ENCODE measurements around the gene RNF223.
A peak's percentile ranks its signal among the peaks of the same experiment; 100 is the strongest.
"Not testable (repeated sequence)": the region's sequence is repeated elsewhere in the genome, so short reads cannot be mapped to it uniquely, and the experiment has no call there.

RNF223 gene

DNA sequence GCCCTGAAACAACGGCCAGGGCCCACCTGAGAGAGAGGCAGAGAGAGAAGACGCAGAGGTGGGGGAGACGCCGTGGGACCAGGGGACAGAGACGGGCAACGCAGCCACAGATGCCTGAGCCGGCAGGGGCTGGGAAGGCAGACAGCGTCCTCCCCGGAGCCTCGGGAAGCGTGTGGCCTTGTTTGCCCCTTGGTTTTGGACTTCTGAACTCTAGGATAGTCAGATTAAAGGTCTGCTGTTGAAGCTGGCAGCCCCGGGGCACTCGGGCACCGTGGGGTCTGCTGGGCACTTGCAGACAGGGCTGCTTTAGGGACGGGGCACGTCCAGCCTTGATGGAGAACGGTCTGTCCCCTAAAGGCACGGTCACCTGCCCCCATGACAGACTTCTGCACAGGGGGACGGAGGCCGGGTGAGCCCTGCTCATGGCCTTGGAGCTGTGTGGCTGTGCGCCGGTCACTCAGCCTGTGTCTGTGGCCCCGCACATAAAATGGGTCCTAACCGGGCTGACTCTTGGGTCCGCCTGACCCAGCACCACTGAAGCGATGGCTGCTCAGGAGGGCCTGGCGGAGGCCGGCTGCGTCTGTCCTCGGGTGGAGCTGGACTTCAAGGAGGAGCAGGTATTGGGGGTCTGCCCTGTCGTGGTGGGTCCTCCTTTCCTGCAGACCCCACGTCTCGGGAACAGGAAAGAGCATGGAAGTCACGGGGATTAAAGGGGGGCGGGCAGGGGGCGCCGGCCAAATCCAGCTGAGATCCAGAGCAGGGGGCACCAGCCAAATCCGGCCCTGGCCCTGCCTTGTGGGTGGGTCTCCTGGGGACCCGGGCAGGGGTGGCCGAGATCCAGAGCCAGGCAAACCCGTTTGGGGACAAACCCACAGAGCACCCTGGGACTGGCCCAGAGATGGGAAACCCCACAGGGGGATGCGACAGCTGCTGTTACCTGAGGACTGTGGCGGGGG lies 9.6 kb upstream of the RNF223 start:
- Histone ChIP-seq H3K4me3 (ENCODE audit: low read length) (no peak overlapping the region), H3K4me1 (ENCODE audit: insufficient read depth, low read length) (no peaks in the 10 kb centered on the region), H3K27ac (ENCODE audit: low read length) (no peak overlapping the region), H3K9me3 (ENCODE audit: insufficient read depth, low read depth, low read length) (no peaks in the 10 kb centered on the region), H3K27me3 (ENCODE audit: insufficient read depth, low read length) (peaks cover 7% of the 10 kb centered on the region), H3K9ac (ENCODE audit: low read depth, low read length) (no peak overlapping the region), H3K36me3 (ENCODE audit: insufficient read depth, low read depth, low read length) (no peaks in the 10 kb centered on the region)

DNA sequence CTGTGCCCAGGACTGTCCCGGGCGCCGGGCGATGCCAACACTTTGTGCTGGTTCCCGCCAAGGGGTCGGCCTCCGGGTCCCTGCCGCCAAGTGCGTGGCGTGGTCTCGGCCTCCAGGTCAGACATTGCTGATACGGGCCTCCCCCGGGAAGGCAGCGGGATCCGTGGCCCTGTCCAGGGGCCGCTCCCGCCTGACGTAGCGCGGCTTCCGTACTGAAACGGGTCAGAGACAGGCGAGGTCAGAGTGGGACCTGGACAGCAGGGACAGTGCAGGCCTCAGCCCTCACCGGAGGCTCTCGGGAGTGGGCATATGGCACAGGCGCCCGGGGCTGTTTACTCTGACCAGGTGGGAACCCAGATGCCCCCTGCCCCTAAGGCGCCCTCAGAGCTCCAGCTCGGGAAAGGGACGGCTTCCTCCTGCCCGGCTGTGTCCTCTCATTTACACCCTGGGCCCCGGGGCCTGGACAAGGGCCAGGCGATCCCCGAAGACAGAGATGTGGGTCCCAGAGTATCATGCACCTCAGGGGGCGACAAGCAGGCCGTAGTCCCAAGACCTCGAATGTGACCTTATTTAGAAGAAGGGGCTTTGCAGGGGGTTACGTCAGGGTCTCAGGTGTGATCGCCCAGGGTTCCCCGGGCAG lies 8.8 kb upstream of the RNF223 start:
- H3K27me3 ChIP-seq (ENCODE audit: insufficient read depth, low read length): peaks cover 7% of the 10 kb centered on the region
- no peak overlapping the region for H3K27ac ChIP-seq (ENCODE audit: low read length)
- no peaks in the 10 kb centered on the region for H3K9me3 ChIP-seq (ENCODE audit: insufficient read depth, low read depth, low read length)
- H3K9ac ChIP-seq (ENCODE audit: low read depth, low read length): no peak overlapping the region
- no peaks in the 10 kb centered on the region for H3K36me3 ChIP-seq (ENCODE audit: insufficient read depth, low read depth, low read length)
- no peaks in the 10 kb centered on the region for H3K4me1 ChIP-seq (ENCODE audit: insufficient read depth, low read length)
- H3K4me3 ChIP-seq (ENCODE audit: low read length): no peak overlapping the region

DNA sequence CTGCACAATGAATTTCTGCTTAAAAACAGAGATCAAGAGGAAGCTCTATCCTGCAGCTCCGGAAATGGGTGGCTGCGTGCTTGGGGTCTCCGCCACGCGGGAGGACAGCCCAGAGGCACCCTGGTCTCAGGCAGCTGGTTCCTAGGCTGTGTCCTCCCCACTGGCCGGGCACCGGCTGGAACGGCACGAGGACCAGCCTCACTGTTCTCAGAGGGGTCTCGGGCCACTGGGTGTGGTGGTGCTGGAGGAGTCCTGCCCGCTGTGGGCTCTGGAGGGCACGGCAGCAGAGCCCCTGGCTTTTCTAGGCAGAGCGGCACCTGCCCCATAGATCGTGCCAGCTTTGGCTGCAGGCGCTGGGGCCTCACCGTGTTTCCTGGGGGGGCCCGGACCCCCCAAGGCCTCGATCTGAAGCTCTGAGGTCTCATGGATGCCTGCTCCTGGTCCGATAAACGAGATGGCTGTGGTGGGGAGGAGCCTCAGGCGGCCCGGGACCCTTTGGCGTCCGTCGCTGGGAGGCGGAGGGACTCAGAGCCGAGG lies 8.2 kb upstream of the RNF223 start:
- H3K4me1 ChIP-seq (ENCODE audit: insufficient read depth, low read length): no peaks in the 10 kb centered on the region
- no peak overlapping the region for H3K27ac ChIP-seq (ENCODE audit: low read length)
- H3K4me3 ChIP-seq (ENCODE audit: low read length): no peak overlapping the region
- H3K36me3 ChIP-seq (ENCODE audit: insufficient read depth, low read depth, low read length): no peaks in the 10 kb centered on the region
- peaks cover 7% of the 10 kb centered on the region for H3K27me3 ChIP-seq (ENCODE audit: insufficient read depth, low read length)
- no peaks in the 10 kb centered on the region for H3K9me3 ChIP-seq (ENCODE audit: insufficient read depth, low read depth, low read length)
- no peak overlapping the region for H3K9ac ChIP-seq (ENCODE audit: low read depth, low read length)

DNA sequence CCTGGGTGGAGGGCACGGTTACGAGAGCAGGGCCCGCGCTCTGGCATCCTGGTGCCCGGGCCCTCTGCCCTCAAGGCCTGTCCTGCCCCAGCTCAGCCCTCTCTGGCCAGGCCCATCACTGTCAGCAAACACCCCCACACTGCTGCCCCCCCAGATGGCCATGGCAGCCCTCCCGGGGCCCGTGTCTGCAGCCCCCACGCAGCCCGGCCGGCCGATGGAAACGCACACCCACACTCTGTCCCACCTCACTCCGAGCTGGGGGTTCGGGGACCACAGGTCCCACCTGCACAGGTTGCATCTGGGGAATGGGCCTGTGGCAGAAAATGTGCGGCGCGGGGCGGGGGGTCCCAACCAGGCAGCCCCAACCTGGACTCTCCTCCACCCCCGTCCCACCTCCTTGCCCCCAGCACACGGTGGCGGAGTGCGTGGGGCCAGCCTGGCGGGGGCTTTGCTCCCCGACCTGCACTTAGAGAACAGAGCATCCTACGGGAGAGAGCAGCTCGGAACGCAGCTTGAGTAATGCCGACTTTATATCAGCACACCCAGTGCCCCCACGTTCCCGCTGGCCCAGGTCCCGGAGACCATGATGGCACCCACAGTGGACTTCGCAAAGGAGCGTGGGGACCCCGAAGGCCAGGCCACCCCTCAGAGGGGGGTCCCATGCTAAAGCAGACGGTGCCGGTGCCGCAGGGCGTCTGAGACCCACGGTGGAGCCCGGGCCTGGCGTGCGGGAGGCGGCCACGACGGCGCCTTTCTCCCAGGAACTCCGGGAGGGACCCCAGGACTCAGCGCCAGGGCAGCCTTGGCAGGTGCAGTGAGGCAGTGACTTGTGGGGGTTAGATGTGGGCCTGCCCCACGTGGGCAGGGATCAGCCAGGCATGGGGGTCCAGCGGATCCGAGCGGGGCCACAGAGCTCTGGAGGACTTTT lies 7.5 kb upstream of the RNF223 start:
- Histone ChIP-seq H3K27me3 (ENCODE audit: insufficient read depth, low read length) (peaks cover 7% of the 10 kb centered on the region), H3K9ac (ENCODE audit: low read depth, low read length) (no peak overlapping the region), H3K4me3 (ENCODE audit: low read length) (no peak overlapping the region), H3K4me1 (ENCODE audit: insufficient read depth, low read length) (no peaks in the 10 kb centered on the region), H3K9me3 (ENCODE audit: insufficient read depth, low read depth, low read length) (no peaks in the 10 kb centered on the region), H3K27ac (ENCODE audit: low read length) (no peak overlapping the region), H3K36me3 (ENCODE audit: insufficient read depth, low read depth, low read length) (no peaks in the 10 kb centered on the region)

DNA sequence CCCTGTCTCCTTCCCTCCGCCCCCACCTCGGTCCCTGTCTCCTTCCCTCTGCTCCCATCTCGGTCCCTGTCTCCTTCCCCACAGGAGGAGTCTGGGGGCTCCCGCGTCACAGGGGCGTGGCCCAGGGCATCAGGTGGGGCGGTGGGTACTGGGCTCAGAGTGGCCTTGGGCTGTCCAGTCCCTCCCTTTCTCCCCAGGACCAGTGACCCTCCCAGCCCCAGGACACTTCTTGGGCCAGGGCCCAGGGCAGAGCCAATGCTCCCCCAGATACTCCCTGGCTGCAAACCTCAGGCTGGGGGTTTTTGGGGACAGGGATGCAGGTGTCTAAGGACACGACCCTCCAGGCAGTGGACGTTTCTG lies 6.8 kb upstream of the RNF223 start:
- no peak overlapping the region for H3K27ac ChIP-seq (ENCODE audit: low read length)
- no peak overlapping the region for H3K9ac ChIP-seq (ENCODE audit: low read depth, low read length)

DNA sequence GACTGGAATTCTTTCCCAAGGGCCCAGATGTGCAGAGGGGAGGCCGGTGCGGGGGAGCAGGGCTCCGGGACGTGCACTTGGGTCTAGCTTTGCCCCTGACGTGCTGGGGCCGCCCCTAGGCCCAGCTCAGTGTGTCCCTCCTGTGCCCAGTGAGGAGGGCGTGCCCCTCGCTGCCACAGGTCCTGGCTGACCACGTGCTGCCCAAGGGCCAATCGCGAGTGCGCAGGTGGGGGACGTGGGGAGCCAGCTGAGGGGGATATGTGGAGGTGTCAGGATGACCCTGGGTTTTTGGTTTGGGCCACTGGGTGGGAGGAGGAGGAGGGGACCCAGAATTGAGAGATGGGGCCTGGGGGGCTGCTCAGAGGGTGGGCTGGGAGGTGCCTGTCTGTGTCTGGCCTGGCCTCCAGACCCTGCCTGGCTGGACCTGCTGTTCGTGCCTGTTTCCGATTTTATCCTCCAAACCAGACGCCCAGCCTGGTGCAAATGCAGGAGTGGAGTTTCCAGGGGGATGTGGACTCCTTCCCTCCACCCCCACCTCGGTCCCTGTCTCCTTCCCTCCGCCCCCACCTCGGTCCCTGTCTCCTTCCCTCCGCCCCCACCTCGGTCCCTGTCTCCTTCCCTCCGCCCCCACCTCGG lies 6.1 kb upstream of the RNF223 start:
- H3K27ac ChIP-seq (ENCODE audit: low read length): no peak overlapping the region

More for the DNA sequence above, 6.8 kb upstream of the RNF223 start:
- Histone ChIP-seq H3K4me3 (ENCODE audit: low read length) (no peak overlapping the region), H3K4me1 (ENCODE audit: insufficient read depth, low read length) (no peaks in the 10 kb centered on the region), H3K27me3 (ENCODE audit: insufficient read depth, low read length) (peaks cover 7% of the 10 kb centered on the region), H3K9me3 (ENCODE audit: insufficient read depth, low read depth, low read length) (no peaks in the 10 kb centered on the region), H3K36me3 (ENCODE audit: insufficient read depth, low read depth, low read length) (no peaks in the 10 kb centered on the region)

DNA sequence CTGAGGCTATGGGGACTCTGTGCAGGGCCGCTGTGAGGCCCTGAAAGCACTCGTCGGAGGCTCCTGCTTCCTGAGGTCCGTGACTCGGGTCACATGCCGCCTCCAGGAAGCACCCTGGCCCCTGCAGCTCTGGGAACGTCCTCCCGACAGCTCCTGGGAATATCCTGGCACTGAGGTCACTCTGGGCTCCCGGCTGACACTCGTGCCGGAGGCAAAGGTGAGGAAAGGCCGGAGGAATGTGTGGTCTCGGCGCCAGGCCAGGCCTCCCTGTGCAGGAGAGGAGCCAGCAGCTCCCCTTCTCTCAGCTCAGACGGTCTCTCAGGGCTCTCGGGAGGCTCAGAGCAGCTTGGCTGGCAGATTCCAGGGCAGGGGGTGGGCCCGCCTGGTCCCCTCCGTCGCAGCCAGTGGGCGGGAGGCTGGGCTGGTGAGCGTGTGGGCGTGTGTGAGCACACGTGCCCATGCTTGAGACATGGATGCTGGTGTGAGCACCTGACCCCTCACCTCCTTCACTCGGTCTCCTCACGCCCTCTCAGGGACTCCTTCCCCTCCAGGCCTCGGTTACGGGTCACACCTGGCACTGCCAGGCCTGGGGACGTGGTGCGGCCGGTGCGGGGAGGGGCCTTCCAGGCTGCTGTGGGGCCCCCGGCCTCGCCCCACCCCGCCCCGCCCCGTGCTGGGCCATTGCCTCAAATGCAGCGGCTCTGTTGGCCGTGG lies 5.5 kb upstream of the RNF223 start:
- Histone ChIP-seq H3K4me1 (ENCODE audit: insufficient read depth, low read length) (no peaks in the 10 kb centered on the region), H3K4me3 (ENCODE audit: low read length) (peak overlapping the region; percentile 63), H3K36me3 (ENCODE audit: insufficient read depth, low read depth, low read length) (no peaks in the 10 kb centered on the region), H3K9ac (ENCODE audit: low read depth, low read length) (peak overlapping the region; percentile 30; the same call in 1 of the 2 replicates), H3K27ac (ENCODE audit: low read length) (no peak overlapping the region), H3K9me3 (ENCODE audit: insufficient read depth, low read depth, low read length) (no peaks in the 10 kb centered on the region), H3K27me3 (ENCODE audit: insufficient read depth, low read length) (peaks cover 10% of the 10 kb centered on the region)

More for the DNA sequence above, 6.1 kb upstream of the RNF223 start:
- Histone ChIP-seq H3K9ac (ENCODE audit: low read depth, low read length) (no peak overlapping the region; the same call in 1 of the 2 replicates), H3K9me3 (ENCODE audit: insufficient read depth, low read depth, low read length) (no peaks in the 10 kb centered on the region), H3K27me3 (ENCODE audit: insufficient read depth, low read length) (peaks cover 7% of the 10 kb centered on the region), H3K36me3 (ENCODE audit: insufficient read depth, low read depth, low read length) (no peaks in the 10 kb centered on the region), H3K4me3 (ENCODE audit: low read length) (peak overlapping the region; percentile 63), H3K4me1 (ENCODE audit: insufficient read depth, low read length) (no peaks in the 10 kb centered on the region)

DNA sequence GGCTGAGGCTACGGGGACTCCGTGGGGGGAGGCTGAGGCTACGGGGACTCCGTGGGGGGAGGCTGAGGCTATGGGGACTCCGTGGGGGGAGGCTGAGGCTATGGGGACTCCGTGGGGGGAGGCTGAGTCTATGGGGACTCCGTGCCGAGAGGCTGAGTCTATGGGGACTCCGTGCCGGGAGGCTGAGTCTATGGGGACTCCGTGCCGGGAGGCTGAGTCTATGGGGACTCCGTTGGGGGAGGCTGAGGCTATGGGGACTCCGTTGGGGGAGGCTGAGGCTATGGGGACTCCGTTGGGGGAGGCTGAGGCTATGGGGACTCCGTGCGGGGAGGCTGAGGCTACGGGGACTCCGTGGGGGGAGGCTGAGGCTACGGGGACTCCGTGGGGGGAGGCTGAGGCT lies 3.3 kb upstream of the RNF223 start:
- not testable (repeated sequence) for H3K4me3 ChIP-seq (ENCODE audit: low read length); H3K4me1 ChIP-seq (ENCODE audit: insufficient read depth, low read length); H3K36me3 ChIP-seq (ENCODE audit: insufficient read depth, low read depth, low read length); H3K27ac ChIP-seq (ENCODE audit: low read length); H3K9ac ChIP-seq (ENCODE audit: low read depth, low read length); H3K9me3 ChIP-seq (ENCODE audit: insufficient read depth, low read depth, low read length)
- peaks cover 11% of the 10 kb centered on the region for H3K27me3 ChIP-seq (ENCODE audit: insufficient read depth, low read length)

DNA sequence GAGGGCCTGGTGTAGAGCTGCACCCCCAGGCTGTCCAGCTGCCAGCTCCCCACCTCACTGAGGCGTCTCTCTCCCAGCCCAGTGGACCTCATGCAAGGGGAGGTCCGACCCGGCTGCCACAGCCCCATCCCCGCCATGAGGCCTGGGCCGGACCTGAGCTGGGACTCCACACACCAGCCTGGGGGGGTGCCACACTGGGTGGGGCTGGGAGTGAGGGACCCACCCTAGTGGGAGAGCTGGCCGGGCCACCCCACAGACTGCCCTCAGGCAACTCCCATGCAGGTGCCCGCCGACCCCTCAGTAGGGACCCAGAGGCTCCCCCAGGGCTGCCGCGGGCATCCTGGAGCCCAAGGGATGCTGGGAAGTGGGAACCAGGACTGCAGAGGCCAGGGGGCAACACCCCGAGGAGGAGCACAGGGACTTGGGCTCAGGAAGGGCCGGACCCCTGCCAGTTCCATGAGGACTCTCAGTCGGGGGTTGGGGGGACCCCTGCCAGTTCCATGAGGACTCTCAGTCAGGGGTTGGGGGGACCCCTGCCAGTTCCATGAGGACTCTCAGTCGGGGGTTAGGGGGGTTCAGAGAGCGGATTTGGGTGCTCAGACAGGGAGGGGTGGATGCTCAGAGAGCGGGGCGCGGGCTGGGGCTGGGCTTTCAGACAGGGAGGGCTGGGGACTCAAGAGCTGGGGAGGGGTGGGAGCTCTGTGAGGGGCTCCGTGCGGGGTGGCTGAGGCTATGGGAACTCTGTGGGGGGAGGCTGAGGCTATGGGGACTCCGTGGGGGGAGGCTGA lies 1.2 kb upstream of the RNF223 start:
- no peaks in the 10 kb centered on the region for H3K4me1 ChIP-seq (ENCODE audit: insufficient read depth, low read length)

DNA sequence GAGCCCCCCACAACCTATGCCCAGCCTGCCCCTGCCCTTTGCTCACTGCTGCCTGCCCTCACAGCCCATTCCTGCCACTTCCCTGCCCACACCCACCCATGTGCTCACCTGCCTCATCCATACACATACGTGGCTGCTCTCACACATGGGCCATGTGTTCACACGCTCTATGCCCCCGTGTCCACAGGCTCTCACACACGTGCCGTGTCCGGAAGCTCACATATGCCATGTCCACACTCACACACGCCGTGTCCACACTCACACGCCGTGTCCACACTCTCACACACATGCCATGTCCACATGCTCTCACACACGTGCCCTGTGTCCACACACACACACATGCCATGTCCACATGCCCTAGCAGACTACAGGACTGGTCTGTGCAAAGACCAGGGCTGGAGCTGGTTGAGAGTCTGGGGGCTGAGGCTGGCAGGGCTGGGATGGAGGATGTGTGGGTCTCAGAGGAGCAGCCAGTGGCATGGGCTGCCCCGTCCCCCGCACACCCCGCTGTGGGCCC lies 583 bp upstream of the RNF223 start:
- Histone ChIP-seq H3K36me3 (ENCODE audit: insufficient read depth, low read depth, low read length) (no peaks in the 10 kb centered on the region), H3K4me3 (ENCODE audit: low read length) (no peak overlapping the region), H3K27me3 (ENCODE audit: insufficient read depth, low read length) (peaks cover 19% of the 10 kb centered on the region), H3K9me3 (ENCODE audit: insufficient read depth, low read depth, low read length) (no peaks in the 10 kb centered on the region), H3K27ac (ENCODE audit: low read length) (no peak overlapping the region), H3K4me1 (ENCODE audit: insufficient read depth, low read length) (no peaks in the 10 kb centered on the region), H3K9ac (ENCODE audit: low read depth, low read length) (no peak overlapping the region)

More for the DNA sequence above, 1.2 kb upstream of the RNF223 start:
- no peak overlapping the region for H3K27ac ChIP-seq (ENCODE audit: low read length)
- no peak overlapping the region for H3K9ac ChIP-seq (ENCODE audit: low read depth, low read length)
- no peaks in the 10 kb centered on the region for H3K9me3 ChIP-seq (ENCODE audit: insufficient read depth, low read depth, low read length)
- H3K27me3 ChIP-seq (ENCODE audit: insufficient read depth, low read length): peaks cover 14% of the 10 kb centered on the region
- no peak overlapping the region for H3K4me3 ChIP-seq (ENCODE audit: low read length)
- H3K36me3 ChIP-seq (ENCODE audit: insufficient read depth, low read depth, low read length): no peaks in the 10 kb centered on the region
